Measurements from ENCODE around the gene SLC25A47.

The SLC25A47 gene

DNA sequence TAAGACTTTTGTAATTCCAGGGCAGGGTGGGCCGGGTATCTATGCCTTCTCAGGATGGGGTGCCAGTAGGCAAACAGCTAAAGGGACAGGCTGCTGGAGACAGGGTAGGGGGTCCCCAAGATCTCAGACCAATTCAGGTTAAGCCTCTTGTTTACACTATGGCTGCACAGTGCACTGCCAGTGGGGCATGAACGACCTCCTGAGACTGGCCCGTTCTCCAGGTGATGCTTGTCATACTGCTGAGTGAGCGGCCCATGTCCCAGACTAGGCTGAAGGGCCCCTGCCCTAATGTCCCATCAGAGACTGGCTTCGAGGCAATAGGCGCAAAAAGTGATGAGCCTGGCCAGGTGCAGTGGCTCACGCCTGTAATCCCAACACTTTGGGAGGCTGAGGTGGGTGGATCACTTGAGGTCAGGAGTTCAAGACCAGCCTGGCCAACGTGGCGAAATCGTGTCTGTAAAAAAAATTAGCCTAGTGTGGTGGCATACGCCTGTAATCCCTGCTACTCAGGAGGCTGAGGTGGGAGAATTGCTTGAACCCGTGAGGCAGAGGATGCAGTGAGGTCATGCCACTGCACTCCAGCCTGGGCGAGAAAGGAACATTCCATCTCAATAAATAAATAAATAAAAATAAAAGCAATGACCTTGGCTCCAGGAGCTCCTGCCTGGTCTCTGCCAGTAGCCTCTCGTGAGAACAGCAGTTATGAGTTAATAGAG, 29.5 kb upstream of the SLC25A47 start:
- Histone ChIP-seq H3K4me1 (ENCODE audit: control insufficient read depth, insufficient read depth, low read depth, low read length) (peaks cover 36% of the 10 kb centered on the region), H3K9ac (ENCODE audit: low read length) (peak overlapping the region; percentile 30), H3K4me3 (ENCODE audit: insufficient read depth in 1 of 2, low read depth in 1 of 2, low read length in 2 of 2) (no peak overlapping the region), H4K8ac (ENCODE audit: low read length) (no peak overlapping the region), H2BK5ac (ENCODE audit: low read depth, low read length, poor library complexity, severe bottlenecking) (no peak overlapping the region), H3K27ac (ENCODE audit: low read length, poor library complexity, severe bottlenecking) (no peak overlapping the region), H2AFZ (ENCODE audit: low read depth, low read length) (no peak overlapping the region), H3K14ac (ENCODE audit: low read length in 2 of 2) (no peak overlapping the region), H4K91ac (ENCODE audit: low read length) (no peak overlapping the region), H3K18ac (ENCODE audit: low read depth in 1 of 2, low read length in 2 of 2) (no peak overlapping the region), H2BK120ac (ENCODE audit: low read depth, low read length) (no peak overlapping the region), H3K27me3 (ENCODE audit: control insufficient read depth in 1 of 2, insufficient read depth in 1 of 2, low read length in 2 of 2) (no peaks in the 10 kb centered on the region), H3K36me3 (ENCODE audit: control insufficient read depth in 1 of 2, insufficient read depth in 2 of 2, low read depth in 1 of 2, low read length in 2 of 2) (peaks cover 25 to 76% of the 10 kb centered on the region in 2 experiments), H2BK12ac (ENCODE audit: low read length in 2 of 2) (no peak overlapping the region), H3K4ac (ENCODE audit: low read depth in 1 of 2, low read length in 2 of 2) (no peak overlapping the region), H3K4me2 (ENCODE audit: low read length, poor library complexity, severe bottlenecking) (no peak overlapping the region), H2BK15ac (ENCODE audit: low read depth, poor library complexity, severe bottlenecking) (no peak overlapping the region), H3K9me3 (ENCODE audit: control insufficient read depth, low read length) (no peaks in the 10 kb centered on the region), H2AK5ac (ENCODE audit: low read length, severe bottlenecking) (no peak overlapping the region), H3K23ac (ENCODE audit: low read length in 2 of 2) (no peak overlapping the region), H3K79me1 (replicated peaks; ENCODE audit: low read length, poor library complexity, severe bottlenecking) (peaks cover 55% of the 10 kb centered on the region)
- 92% methylated on average over 13 of the region's 14 CpGs for WGBS
- DNase-seq: no peak

- DNase-seq: no peak
- WGBS: 89% methylated on average over 11 of the region's 12 CpGs
- H3K23ac ChIP-seq (ENCODE audit: low read length in 2 of 2): no peak overlapping the region
- H3K4me3 ChIP-seq (ENCODE audit: insufficient read depth in 1 of 2, low read depth in 1 of 2, low read length in 2 of 2): peak overlapping the region in 1 of 2 experiments; percentile 9
- peaks cover 58% of the 10 kb centered on the region for H3K79me1 ChIP-seq (replicated peaks; ENCODE audit: low read length, poor library complexity, severe bottlenecking)
- H3K9me3 ChIP-seq (ENCODE audit: control insufficient read depth, low read length): no peaks in the 10 kb centered on the region
- H3K18ac ChIP-seq (ENCODE audit: low read depth in 1 of 2, low read length in 2 of 2): no peak overlapping the region
- no peak overlapping the region for H2BK15ac ChIP-seq (ENCODE audit: low read depth, poor library complexity, severe bottlenecking)
- no peak overlapping the region for H2BK12ac ChIP-seq (ENCODE audit: low read length in 2 of 2)
- no peak overlapping the region for H3K27ac ChIP-seq (ENCODE audit: low read length, poor library complexity, severe bottlenecking)
- no peak overlapping the region for H3K4me2 ChIP-seq (ENCODE audit: low read length, poor library complexity, severe bottlenecking)
- peaks cover 34% of the 10 kb centered on the region for H3K4me1 ChIP-seq (ENCODE audit: control insufficient read depth, insufficient read depth, low read depth, low read length)
- no peak overlapping the region for H4K8ac ChIP-seq (ENCODE audit: low read length)
- H3K36me3 ChIP-seq (ENCODE audit: control insufficient read depth in 1 of 2, insufficient read depth in 2 of 2, low read depth in 1 of 2, low read length in 2 of 2): peaks cover 27 to 78% of the 10 kb centered on the region in 2 experiments
- H3K4ac ChIP-seq (ENCODE audit: low read depth in 1 of 2, low read length in 2 of 2): no peak overlapping the region
- H2AK5ac ChIP-seq (ENCODE audit: low read length, severe bottlenecking): no peak overlapping the region
- no peak overlapping the region for H2AFZ ChIP-seq (ENCODE audit: low read depth, low read length)
- H3K27me3 ChIP-seq (ENCODE audit: control insufficient read depth in 1 of 2, insufficient read depth in 1 of 2, low read length in 2 of 2): no peaks in the 10 kb centered on the region
- H4K91ac ChIP-seq (ENCODE audit: low read length): no peak overlapping the region
- peak overlapping the region; percentile 30 for H3K9ac ChIP-seq (ENCODE audit: low read length)
- H2BK120ac ChIP-seq (ENCODE audit: low read depth, low read length): no peak overlapping the region
- H3K14ac ChIP-seq (ENCODE audit: low read length in 2 of 2): no peak overlapping the region
- no peak overlapping the region for H2BK5ac ChIP-seq (ENCODE audit: low read depth, low read length, poor library complexity, severe bottlenecking)
Observed at GRCh38 chr14:100294213-100294962, 28.8 kb upstream of the SLC25A47 start.

GRCh38 chr14:100294963-100295330, 28.2 kb upstream of the SLC25A47 start:
- Histone ChIP-seq H4K91ac (ENCODE audit: low read length) (no peak overlapping the region), H3K36me3 (ENCODE audit: control insufficient read depth in 1 of 2, insufficient read depth in 2 of 2, low read depth in 1 of 2, low read length in 2 of 2) (peaks cover 27 to 78% of the 10 kb centered on the region in 2 experiments), H3K4me1 (ENCODE audit: control insufficient read depth, insufficient read depth, low read depth, low read length) (peaks cover 29% of the 10 kb centered on the region), H2BK5ac (ENCODE audit: low read depth, low read length, poor library complexity, severe bottlenecking) (no peak overlapping the region), H3K4ac (ENCODE audit: low read depth in 1 of 2, low read length in 2 of 2) (no peak overlapping the region), H2AFZ (ENCODE audit: low read depth, low read length) (no peak overlapping the region), H3K27me3 (ENCODE audit: control insufficient read depth in 1 of 2, insufficient read depth in 1 of 2, low read length in 2 of 2) (no peaks in the 10 kb centered on the region), H3K18ac (ENCODE audit: low read depth in 1 of 2, low read length in 2 of 2) (no peak overlapping the region), H3K14ac (ENCODE audit: low read length in 2 of 2) (no peak overlapping the region), H2AK5ac (ENCODE audit: low read length, severe bottlenecking) (no peak overlapping the region), H2BK120ac (ENCODE audit: low read depth, low read length) (no peak overlapping the region), H3K4me2 (ENCODE audit: low read length, poor library complexity, severe bottlenecking) (no peak overlapping the region), H4K8ac (ENCODE audit: low read length) (no peak overlapping the region), H3K4me3 (ENCODE audit: insufficient read depth in 1 of 2, low read depth in 1 of 2, low read length in 2 of 2) (no peak overlapping the region), H3K79me1 (replicated peaks; ENCODE audit: low read length, poor library complexity, severe bottlenecking) (peaks cover 62% of the 10 kb centered on the region), H2BK15ac (ENCODE audit: low read depth, poor library complexity, severe bottlenecking) (peak overlapping the region; percentile 32), H3K23ac (ENCODE audit: low read length in 2 of 2) (no peak overlapping the region), H2BK12ac (ENCODE audit: low read length in 2 of 2) (no peak overlapping the region), H3K27ac (ENCODE audit: low read length, poor library complexity, severe bottlenecking) (no peak overlapping the region), H3K9ac (ENCODE audit: low read length) (peak overlapping the region; percentile 30), H3K9me3 (ENCODE audit: control insufficient read depth, low read length) (no peaks in the 10 kb centered on the region)
- 97% methylated on average over 2 of the region's 2 CpGs for WGBS
- DNase-seq: no peak

DNA sequence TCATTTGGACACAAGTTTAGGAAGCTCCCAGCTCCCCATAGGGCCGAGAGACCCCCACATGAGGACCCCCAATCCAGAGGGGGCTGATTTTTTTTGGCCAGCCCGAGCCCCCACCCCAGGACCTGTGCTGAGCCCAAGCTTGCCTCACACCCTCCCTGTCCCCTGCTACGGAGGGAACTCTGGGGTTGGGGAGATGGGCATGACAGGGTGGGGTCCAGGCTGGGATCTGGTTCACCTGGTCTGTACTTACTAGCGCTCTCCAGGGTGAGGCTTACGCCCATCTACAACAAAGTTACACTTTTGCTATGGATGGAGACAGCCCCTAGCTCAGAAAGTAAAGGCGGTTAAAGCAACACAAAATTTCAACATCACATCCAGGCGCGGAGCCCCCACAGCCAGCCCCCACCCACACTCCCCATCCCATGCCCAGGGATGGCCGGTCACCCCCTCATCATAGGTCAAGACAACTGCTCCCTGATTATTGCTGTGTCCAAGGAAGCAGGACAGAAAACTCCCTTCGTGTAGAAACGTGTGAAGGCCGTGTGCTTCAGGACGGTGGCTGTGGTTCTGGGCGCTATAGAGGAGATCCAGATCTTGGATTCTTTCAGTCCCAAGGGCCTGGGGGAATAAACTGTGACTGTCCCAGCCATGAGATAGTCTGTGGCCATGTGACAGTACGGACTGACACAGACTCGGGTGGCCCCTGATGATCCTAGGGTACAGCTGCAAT, 27.6 kb upstream of the SLC25A47 start:
- H2AFZ ChIP-seq (ENCODE audit: low read depth, low read length): no peak overlapping the region

More for the DNA sequence above, 27.6 kb upstream of the SLC25A47 start:
- Histone ChIP-seq H3K27ac (ENCODE audit: low read length, poor library complexity, severe bottlenecking) (no peak overlapping the region), H3K9ac (ENCODE audit: low read length) (no peak overlapping the region), H3K14ac (ENCODE audit: low read length in 2 of 2) (no peak overlapping the region), H2BK15ac (ENCODE audit: low read depth, poor library complexity, severe bottlenecking) (no peak overlapping the region), H4K91ac (ENCODE audit: low read length) (no peak overlapping the region), H3K4me3 (ENCODE audit: insufficient read depth in 1 of 2, low read depth in 1 of 2, low read length in 2 of 2) (no peak overlapping the region), H3K79me1 (replicated peaks; ENCODE audit: low read length, poor library complexity, severe bottlenecking) (peaks cover 62% of the 10 kb centered on the region), H2BK5ac (ENCODE audit: low read depth, low read length, poor library complexity, severe bottlenecking) (no peak overlapping the region), H2BK12ac (ENCODE audit: low read length in 2 of 2) (no peak overlapping the region), H3K36me3 (ENCODE audit: control insufficient read depth in 1 of 2, insufficient read depth in 2 of 2, low read depth in 1 of 2, low read length in 2 of 2) (peaks cover 27 to 73% of the 10 kb centered on the region in 2 experiments), H2BK120ac (ENCODE audit: low read depth, low read length) (no peak overlapping the region), H3K4me2 (ENCODE audit: low read length, poor library complexity, severe bottlenecking) (no peak overlapping the region), H4K8ac (ENCODE audit: low read length) (no peak overlapping the region), H3K18ac (ENCODE audit: low read depth in 1 of 2, low read length in 2 of 2) (no peak overlapping the region), H3K9me3 (ENCODE audit: control insufficient read depth, low read length) (no peaks in the 10 kb centered on the region), H3K27me3 (ENCODE audit: control insufficient read depth in 1 of 2, insufficient read depth in 1 of 2, low read length in 2 of 2) (no peaks in the 10 kb centered on the region), H3K23ac (ENCODE audit: low read length in 2 of 2) (no peak overlapping the region), H2AK5ac (ENCODE audit: low read length, severe bottlenecking) (no peak overlapping the region), H3K4ac (ENCODE audit: low read depth in 1 of 2, low read length in 2 of 2) (no peak overlapping the region), H3K4me1 (ENCODE audit: control insufficient read depth, insufficient read depth, low read depth, low read length) (peaks cover 23% of the 10 kb centered on the region)
- no peak for DNase-seq
- 97% methylated on average over 16 of the region's 16 CpGs for WGBS

All from mesenchymal stem cell (in vitro differentiated cells and primary cell).